SK-N-SH treated with all-trans-retinoic acid at 6 μM for 48 hours (cell line): Measurements from ENCODE around the gene NPAS3.
"Not testable (repeated sequence)": the region's sequence is repeated elsewhere in the genome, so short reads cannot be mapped to it uniquely, and the experiment has no call there.

Experiments used
- ATAC-seq: fragments of 200-7000 bp; cut with Tn5 transposase; 3 replicates; pipeline ENCODE4 v1.9.1; 2020; ENCODE audit warnings: mild to moderate bottlenecking, moderate library complexity
- ARNTL ChIP-seq: fragments of 450-650 bp; formaldehyde crosslinking; IDR thresholded peaks from 2 replicates; pipeline ENCODE4 v1.5.0; 2020; ENCODE audit warnings: low read depth, mild to moderate bottlenecking, moderate library complexity, borderline replicate concordance
- BACH2 ChIP-seq: fragments of 250-450 bp; sonication (Bioruptor Pico); IDR thresholded peaks from 2 replicates; pipeline ENCODE4 v1.9.0; 2021; ENCODE audit warnings: mild to moderate bottlenecking, borderline replicate concordance
- CREB5 ChIP-seq: fragments of 250-450 bp; sonication (Bioruptor Pico); IDR thresholded peaks from 2 replicates; pipeline ENCODE4 v1.5.1; 2020; ENCODE audit warnings: low read depth, mild to moderate bottlenecking, moderate library complexity
- CSDC2 ChIP-seq: fragments of 250-450 bp; sonication (Bioruptor Pico); IDR thresholded peaks from 2 replicates; pipeline ENCODE4 v1.5.0; 2020; ENCODE audit warnings: mild to moderate bottlenecking, moderate library complexity
- CSRNP3 ChIP-seq: fragments of 250-450 bp; sonication (Bioruptor Pico); IDR thresholded peaks from 2 replicates; pipeline ENCODE4 v1.5.1; 2021; ENCODE audit warnings: mild to moderate bottlenecking, moderate library complexity
- ESRRG ChIP-seq: fragments of 250-450 bp; sonication (Bioruptor Pico); IDR thresholded peaks from 2 replicates; pipeline ENCODE4 v1.6.1; 2021; ENCODE audit warnings: mild to moderate bottlenecking
- GLIS3 ChIP-seq: fragments of 250-450 bp; sonication (Bioruptor Pico); IDR thresholded peaks from 2 replicates; pipeline ENCODE4 v1.5.0; 2020; ENCODE audit warnings: mild to moderate bottlenecking, moderate library complexity
- ISL1 ChIP-seq: fragments of 250-450 bp; sonication (Bioruptor Pico); IDR thresholded peaks from 2 replicates; pipeline ENCODE4 v2.1.2; 2022; ENCODE audit warnings: mild to moderate bottlenecking, moderate library complexity
- OSR1 ChIP-seq: fragments of 250-450 bp; sonication (Bioruptor Pico); IDR thresholded peaks from 2 replicates; pipeline ENCODE4 v1.8.0; 2022; ENCODE audit warnings: moderate library complexity, mild to moderate bottlenecking, inconsistent platforms
- PATZ1 ChIP-seq: fragments of 250-450 bp; sonication (Bioruptor Pico); IDR thresholded peaks from 2 replicates; pipeline ENCODE4 v1.8.0; 2020; ENCODE audit warnings: mild to moderate bottlenecking, moderate library complexity, borderline replicate concordance
- POU6F1 ChIP-seq: fragments of 250-450 bp; sonication (Bioruptor Pico); IDR thresholded peaks from 2 replicates; pipeline ENCODE4 v1.8.0; 2021; ENCODE audit warnings: low read depth, mild to moderate bottlenecking, moderate library complexity, borderline replicate concordance
- RARB ChIP-seq: fragments of 250-450 bp; sonication (Bioruptor Pico); IDR thresholded peaks from 2 replicates; pipeline ENCODE4 v1.8.0; 2021; ENCODE audit warnings: mild to moderate bottlenecking, moderate library complexity
- TOX ChIP-seq: fragments of 250-450 bp; sonication (Bioruptor Pico); IDR thresholded peaks from 2 replicates; pipeline ENCODE4 v1.8.0; 2021; ENCODE audit warnings: mild to moderate bottlenecking, moderate library complexity, borderline replicate concordance
- TSHZ2 ChIP-seq: fragments of 250-450 bp; sonication (Bioruptor Pico); IDR thresholded peaks from 2 replicates; pipeline ENCODE4 v1.5.0; 2020; ENCODE audit warnings: mild to moderate bottlenecking, moderate library complexity
- ZC3H10 ChIP-seq: fragments of 250-450 bp; sonication (Bioruptor Pico); IDR thresholded peaks from 2 replicates; pipeline ENCODE4 v1.5.1; 2021; ENCODE audit warnings: mild to moderate bottlenecking, moderate library complexity
- ZFP3 ChIP-seq: fragments of 250-450 bp; sonication (Bioruptor Pico); IDR thresholded peaks from 2 replicates; pipeline ENCODE4 v1.5.0; 2020; ENCODE audit warnings: mild to moderate bottlenecking, moderate library complexity
- ZNF70 ChIP-seq: fragments of 450-650 bp; formaldehyde crosslinking; IDR thresholded peaks from 2 replicates; pipeline ENCODE4 v1.5.0; 2020; ENCODE audit warnings: mild to moderate bottlenecking, moderate library complexity
- ZNF8 ChIP-seq: fragments of 450-650 bp; formaldehyde crosslinking; IDR thresholded peaks from 2 replicates; pipeline ENCODE4 v1.5.0; 2020; ENCODE audit warnings: mild to moderate bottlenecking, moderate library complexity

NPAS3 gene

GRCh38 chr14:33081259-33081658 lies 142.6 kb downstream of the NPAS3 start:
- ATAC-seq = no peak
- TF ChIP-seq ZC3H10 (CRISPR knock-in tag) = no peak
- TF ChIP-seq CSRNP3 = no peak
- no peak for TF ChIP-seq POU6F1
- no peak for TF ChIP-seq BACH2 (CRISPR knock-in tag)
- no peak for TF ChIP-seq CSDC2 (CRISPR knock-in tag)
- no peak for TF ChIP-seq ISL1 (CRISPR knock-in tag)
- TF ChIP-seq OSR1 (CRISPR knock-in tag) = no peak
- TF ChIP-seq ZFP3 = no peak
- no peak for TF ChIP-seq CREB5
- TF ChIP-seq PATZ1 (CRISPR knock-in tag) = no peak
- no peak for TF ChIP-seq TOX
- no peak for TF ChIP-seq RARB

- ATAC-seq = no peak
- TF ChIP-seq CSDC2 (CRISPR knock-in tag) (no peak), ZNF8 (no peak), ZNF70 (CRISPR knock-in tag) (no peak), ARNTL (CRISPR knock-in tag) (no peak), CSRNP3 (no peak), GLIS3 (no peak), BACH2 (CRISPR knock-in tag) (no peak), POU6F1 (no peak), TSHZ2 (CRISPR knock-in tag) (no peak), ESRRG (CRISPR knock-in tag) (no peak), ZFP3 (no peak)
These were observed 147.1 kb downstream of the NPAS3 start for GRCh38 chr14:33085799-33086198.

- ATAC-seq = not testable (repeated sequence)
These were observed 149.6 kb downstream of the NPAS3 start for GRCh38 chr14:33088274-33088673.
